ENCODE results near the gene TBC1D14.

GRCh38 chr4:7045961-7046921, 136.6 kb downstream of the TBC1D14 start:
- TF ChIP-seq EZH2phosphoT487 (IDR thresholded peaks at IDR 0.05; ENCODE audit: borderline replicate concordance) (no peak), CTCF (conservative IDR thresholded peaks at IDR 0.05; ENCODE audit: low read length) (no peak)

Data from Loucy (cell line).